ENCODE data around the gene PCDH9. TPM values are rescaled to one million over a fixed set of nuclear protein-coding genes. Genes with fewer than 3 reads are reported as not detected.

Gene PCDH9
- polyA plus RNA-seq, 1 of the 3 experiments (the other 2 are of a cell fraction), result 1.3 TPM

- Histone ChIP-seq H3K4me3 (ENCODE audit: low read depth in 2 of 2, low read length in 1 of 2) (no peak overlapping the region), H3K9me2 (no peaks in the 10 kb centered on the region), H3F3A (replicated peaks; ENCODE audit: insufficient read depth) (no peaks in the 10 kb centered on the region), H3K9me3 (no peaks in the 10 kb centered on the region), H3K4me1 (ENCODE audit: control insufficient read depth in 1 of 2, insufficient read depth in 2 of 2, low read depth in 1 of 2, low read length in 1 of 2) (no peaks in the 10 kb centered on the region), H2AFZ (ENCODE audit: low read depth) (no peak overlapping the region), H3K27me3 (ENCODE audit: insufficient read depth) (no peaks in the 10 kb centered on the region), H3K79me2 (ENCODE audit: insufficient read depth) (no peaks in the 10 kb centered on the region; the same call in 1 of the 2 replicates), H4K20me1 (ENCODE audit: insufficient read depth) (no peaks in the 10 kb centered on the region), H3K4me2 (no peak overlapping the region), H3K9ac (no peak overlapping the region), H3K27ac (ENCODE audit: low read depth in 2 of 2, low read length in 1 of 2) (no peak overlapping the region), H3K36me3 (replicated peaks in 1 of 2; ENCODE audit: control insufficient read depth in 1 of 2, insufficient read depth in 2 of 2, low read length in 1 of 2) (no peaks in the 10 kb centered on the region)
- ChIA-PET POLR2A (no interaction called here), CTCF (no interaction called here)
- TF ChIP-seq MAX (IDR thresholded peaks at IDR 0.05; ENCODE audit: low read depth) (no peak), CHD2 (IDR thresholded peaks at IDR 0.05; ENCODE audit: low read length, partially characterized antibody) (no peak), RXRA (IDR thresholded peaks at IDR 0.05; ENCODE audit: borderline replicate concordance, low read depth) (no peak)
- no peak for DNase-seq
- 52% methylated on average over 2 of the region's 2 CpGs for WGBS (ENCODE audit: low lambda C conversion rate)
Observed at GRCh38 chr13:67086260-67086659, 143.9 kb downstream of the PCDH9 start.

GRCh38 chr13:67084066-67084465 is 146.1 kb downstream of the PCDH9 start:
- ChIA-PET CTCF (interaction anchor here (2.1 kb wide), 1 partner anchor 21 kb away, joined by 5 read pairs; no protein-coding TSS in a partner anchor), POLR2A (no interaction called here)
- DNase-seq, result no peak
- WGBS (ENCODE audit: low lambda C conversion rate), result 93% methylated on average over 1 of the region's 1 CpG
- TF ChIP-seq SMC3 (IDR thresholded peaks at IDR 0.05; ENCODE audit: low read depth, low read length), result no peak
- no peak for TF ChIP-seq EZH2phosphoT487 (IDR thresholded peaks at IDR 0.05; ENCODE audit: borderline replicate concordance, low read depth)
- TF ChIP-seq GABPA (IDR thresholded peaks at IDR 0.05; ENCODE audit: low read depth), result no peak
- TF ChIP-seq RFX5 (IDR thresholded peaks at IDR 0.05; ENCODE audit: low read length), result no peak
- no peak for TF ChIP-seq GATA2 (CRISPR knock-in tag; IDR thresholded peaks at IDR 0.05)
- no peak for TF ChIP-seq CTCF (IDR thresholded peaks at IDR 0.05)
- no peak for TF ChIP-seq TAF1 (IDR thresholded peaks at IDR 0.05; ENCODE audit: borderline replicate concordance, low read depth, low read length)
- TF ChIP-seq PBX3 (IDR thresholded peaks at IDR 0.05), result no peak
- no peak for TF ChIP-seq NRF1 (IDR thresholded peaks at IDR 0.05; ENCODE audit: low read depth, low read length)
- TF ChIP-seq EP300 (IDR thresholded peaks at IDR 0.05; ENCODE audit: borderline replicate concordance in 1 of 2, low read depth in 1 of 2, low read length in 1 of 2), result no peak
- TF ChIP-seq MXI1 (IDR thresholded peaks at IDR 0.05; ENCODE audit: low read depth, low read length), result no peak
- no peak for TF ChIP-seq JUND (IDR thresholded peaks at IDR 0.05)
- TF ChIP-seq ELF1 (IDR thresholded peaks at IDR 0.05), result no peak
- no peak for TF ChIP-seq TCF12 (IDR thresholded peaks at IDR 0.05)
- Histone ChIP-seq H3F3A (replicated peaks; ENCODE audit: insufficient read depth) (no peaks in the 10 kb centered on the region), H3K9me3 (no peaks in the 10 kb centered on the region), H3K9me2 (no peaks in the 10 kb centered on the region), H3K79me2 (ENCODE audit: insufficient read depth) (no peaks in the 10 kb centered on the region), H3K27ac (ENCODE audit: low read depth in 2 of 2, low read length in 1 of 2) (no peak overlapping the region), H4K20me1 (ENCODE audit: insufficient read depth) (no peaks in the 10 kb centered on the region), H3K4me2 (no peak overlapping the region), H3K36me3 (replicated peaks in 1 of 2; ENCODE audit: control insufficient read depth in 1 of 2, insufficient read depth in 2 of 2, low read length in 1 of 2) (no peaks in the 10 kb centered on the region), H3K9ac (no peak overlapping the region), H2AFZ (ENCODE audit: low read depth) (no peak overlapping the region), H3K4me3 (ENCODE audit: low read depth in 2 of 2, low read length in 1 of 2) (no peak overlapping the region), H3K27me3 (ENCODE audit: insufficient read depth) (no peaks in the 10 kb centered on the region), H3K4me1 (ENCODE audit: control insufficient read depth in 1 of 2, insufficient read depth in 2 of 2, low read depth in 1 of 2, low read length in 1 of 2) (no peaks in the 10 kb centered on the region)

Data from SK-N-SH (cell line).